Stimulated activated CD4-positive, alpha-beta T cell treated with anti-CD3 and anti-CD28 coated beads, Interleukin-1b, Interleukin-23, amount 100 ng/mL, for 48 hours (primary cell): ENCODE measurements around the gene MAGI2.

ENCODE experiments used
- DNase-seq: peaks from one replicate; pipeline ENCODE4 v3.0.0-alpha.2; 2020

MAGI2 gene

DNA sequence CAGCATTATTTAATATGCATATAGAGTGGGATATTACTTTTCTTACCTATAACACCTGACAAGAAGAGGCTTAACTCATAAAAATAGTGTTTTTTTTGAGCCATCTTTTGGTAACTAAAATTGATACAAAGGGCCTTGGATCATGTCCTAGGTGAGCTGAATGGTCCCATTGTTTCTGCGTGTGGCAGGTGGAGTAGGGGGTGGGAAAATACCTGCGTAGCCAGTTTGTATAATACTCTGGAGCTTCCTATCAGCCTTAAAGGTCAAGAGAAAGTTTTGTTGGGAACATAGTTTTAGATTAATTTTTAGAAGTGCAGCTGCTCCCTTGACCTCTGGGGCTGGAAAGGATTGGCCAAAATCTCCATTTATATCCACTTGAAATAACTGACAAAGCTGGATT, 1410.3 kb downstream of the MAGI2 start:
- DNase-seq, result no peak

DNA sequence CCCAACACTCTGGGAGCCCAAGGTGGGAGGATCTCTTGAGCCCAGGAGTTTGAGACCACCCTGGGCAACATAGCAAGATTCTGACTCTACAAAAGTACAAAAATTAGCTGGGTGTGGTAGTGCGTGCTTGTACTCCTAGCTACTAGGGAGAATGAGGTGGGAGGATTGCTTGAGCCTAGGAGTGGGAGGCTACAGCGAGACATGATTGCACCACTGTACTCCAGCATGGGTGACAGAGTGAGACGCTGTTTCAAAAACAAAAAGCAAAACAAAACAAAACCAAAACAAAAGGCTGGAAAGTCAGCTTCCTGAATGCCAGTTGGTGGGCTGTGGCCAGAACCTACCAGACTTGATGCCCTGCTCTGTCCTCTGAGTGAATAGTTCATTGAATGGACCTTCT, 1412.0 kb downstream of the MAGI2 start:
- no peak for DNase-seq

GRCh38 chr7:78039790-78040776, 1413.4 kb downstream of the MAGI2 start:
- DNase-seq, result peak; percentile 32

- DNase-seq, result no peak
Observed at GRCh38 chr7:78038465-78039080, 1414.9 kb downstream of the MAGI2 start.

DNA sequence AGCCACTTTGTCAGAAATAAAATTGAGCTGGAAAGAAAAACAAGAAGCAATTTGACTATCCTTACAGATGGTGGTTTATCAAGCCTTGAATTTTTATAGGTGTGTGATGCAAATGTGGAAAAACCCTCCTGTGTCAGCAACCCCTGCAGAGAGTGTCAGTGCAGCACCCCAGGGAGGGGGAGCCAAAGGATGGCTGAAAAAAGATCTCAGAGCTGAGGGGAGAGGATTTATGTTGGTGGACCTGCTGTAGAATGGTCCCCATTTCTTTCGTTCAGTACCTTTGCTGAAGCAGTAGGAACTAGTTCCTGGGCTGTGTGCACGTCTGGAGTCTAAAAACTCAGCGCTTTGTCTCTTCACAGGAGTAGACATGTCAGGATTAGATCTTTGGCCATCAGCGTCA, 1415.9 kb downstream of the MAGI2 start:
- no peak for DNase-seq

- DNase-seq, result no peak
Observed at GRCh38 chr7:78033410-78033809, 1420.1 kb downstream of the MAGI2 start.

- no peak for DNase-seq
Observed at GRCh38 chr7:78026492-78026891, 1427.0 kb downstream of the MAGI2 start.

DNA sequence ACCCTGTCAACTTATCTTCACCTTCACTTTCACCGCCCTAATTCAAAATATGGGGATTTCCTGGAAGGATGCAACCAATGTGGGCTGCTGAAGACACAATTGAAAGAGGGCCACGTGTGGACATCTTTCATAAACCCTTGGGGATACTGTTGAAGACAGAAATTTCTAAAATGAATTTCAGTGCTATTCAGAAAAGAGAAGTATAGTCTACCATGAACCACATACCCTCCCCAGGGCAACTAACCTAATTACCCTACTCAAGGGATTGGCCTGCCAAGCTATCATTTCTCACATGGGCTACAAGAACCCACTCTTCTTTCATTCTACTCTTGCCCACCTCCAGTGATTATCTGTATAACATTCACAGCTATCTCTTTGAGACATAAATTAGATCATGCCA, 1428.9 kb downstream of the MAGI2 start:
- no peak for DNase-seq

DNA sequence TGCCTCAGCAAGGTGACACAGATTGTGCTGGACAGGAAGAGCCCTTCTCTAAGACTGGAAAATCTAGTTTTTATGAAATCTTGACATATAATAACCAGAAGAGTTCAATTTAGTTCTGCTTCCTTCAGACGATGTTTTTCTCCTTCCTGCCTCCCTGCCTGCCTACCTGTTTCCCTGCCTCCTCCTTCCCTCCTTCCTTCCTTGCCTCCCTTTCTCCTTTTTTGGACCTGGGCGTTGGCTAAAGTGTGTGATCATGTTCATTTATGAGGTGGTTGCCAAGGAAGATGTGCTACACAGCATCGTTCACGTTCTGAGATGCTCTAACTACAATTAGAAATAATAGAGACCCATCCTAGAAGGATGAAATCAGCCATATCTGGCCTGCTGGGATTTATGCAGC, 1430.3 kb downstream of the MAGI2 start:
- no peak for DNase-seq

GRCh38 chr7:78022165-78022564, 1431.3 kb downstream of the MAGI2 start:
- DNase-seq, result no peak

GRCh38 chr7:78020874-78021249, 1432.6 kb downstream of the MAGI2 start:
- DNase-seq, result no peak

- peak; percentile 10 for DNase-seq
Observed at GRCh38 chr7:78020136-78020873, 1433.2 kb downstream of the MAGI2 start.

- peak; percentile 62 for DNase-seq
Observed at GRCh38 chr7:78019447-78020135, 1433.9 kb downstream of the MAGI2 start.

DNA sequence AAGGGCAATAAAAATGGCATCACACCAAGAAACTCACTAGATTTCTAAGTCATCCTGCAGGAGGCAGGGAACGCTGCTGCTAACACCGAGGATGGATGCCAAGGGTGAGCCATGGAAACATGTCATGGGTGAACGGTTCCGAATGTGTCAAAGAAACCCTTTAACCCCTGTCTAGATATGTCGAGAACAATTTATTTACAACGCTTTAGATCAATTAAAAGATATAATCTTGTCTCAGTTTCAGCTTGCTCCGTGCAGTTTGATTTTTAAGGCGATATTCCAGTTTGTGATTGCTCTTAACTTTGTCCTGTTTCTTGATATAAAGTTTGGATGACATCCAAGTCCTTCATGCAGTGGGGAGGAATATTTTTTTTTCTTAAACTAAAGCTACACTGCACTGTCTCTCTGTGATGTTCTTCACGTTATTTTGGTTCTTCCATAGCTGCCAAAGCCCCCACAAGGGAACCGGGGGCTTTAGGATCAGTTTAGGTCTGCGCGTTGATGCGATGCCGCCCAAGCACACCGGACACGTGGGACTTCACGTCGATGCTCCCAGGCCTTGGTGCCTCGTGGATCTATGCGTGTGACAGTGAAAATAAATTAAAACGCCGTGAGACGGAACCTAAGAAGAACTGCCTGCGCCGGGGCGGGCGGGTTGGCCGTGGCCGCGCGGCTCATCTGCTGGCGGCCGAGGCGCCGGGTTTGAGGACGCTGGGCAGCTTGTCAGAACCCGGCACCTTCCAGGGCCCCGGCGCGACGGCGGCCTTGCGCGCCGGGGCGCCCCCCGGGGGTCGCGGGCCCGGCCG, 1434.6 kb downstream of the MAGI2 start:
- DNase-seq, result no peak

DNA sequence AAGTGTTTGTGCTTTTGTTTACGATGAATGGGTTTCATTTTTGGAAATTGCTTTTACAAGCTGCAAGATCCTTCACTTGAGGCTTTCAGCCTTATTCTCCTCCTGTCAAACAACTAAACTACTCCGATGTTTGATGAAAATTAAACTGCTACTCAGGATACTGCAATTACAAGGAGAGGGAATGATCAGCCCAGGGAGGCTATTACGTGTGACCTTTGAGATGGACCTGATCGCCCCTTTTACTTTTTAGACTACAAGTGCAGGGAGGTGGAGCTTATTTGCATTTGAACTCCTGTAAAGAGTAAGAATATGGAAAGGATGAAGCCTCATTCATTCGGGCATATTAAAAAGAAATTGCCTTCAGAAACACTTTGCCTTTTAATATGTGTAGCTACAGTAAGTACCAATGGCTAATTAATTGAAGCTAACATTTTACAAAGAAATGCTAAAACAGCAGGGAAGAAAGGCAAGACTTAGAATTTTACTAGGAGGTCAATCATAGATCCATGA, 1435.8 kb downstream of the MAGI2 start:
- DNase-seq, result no peak

DNA sequence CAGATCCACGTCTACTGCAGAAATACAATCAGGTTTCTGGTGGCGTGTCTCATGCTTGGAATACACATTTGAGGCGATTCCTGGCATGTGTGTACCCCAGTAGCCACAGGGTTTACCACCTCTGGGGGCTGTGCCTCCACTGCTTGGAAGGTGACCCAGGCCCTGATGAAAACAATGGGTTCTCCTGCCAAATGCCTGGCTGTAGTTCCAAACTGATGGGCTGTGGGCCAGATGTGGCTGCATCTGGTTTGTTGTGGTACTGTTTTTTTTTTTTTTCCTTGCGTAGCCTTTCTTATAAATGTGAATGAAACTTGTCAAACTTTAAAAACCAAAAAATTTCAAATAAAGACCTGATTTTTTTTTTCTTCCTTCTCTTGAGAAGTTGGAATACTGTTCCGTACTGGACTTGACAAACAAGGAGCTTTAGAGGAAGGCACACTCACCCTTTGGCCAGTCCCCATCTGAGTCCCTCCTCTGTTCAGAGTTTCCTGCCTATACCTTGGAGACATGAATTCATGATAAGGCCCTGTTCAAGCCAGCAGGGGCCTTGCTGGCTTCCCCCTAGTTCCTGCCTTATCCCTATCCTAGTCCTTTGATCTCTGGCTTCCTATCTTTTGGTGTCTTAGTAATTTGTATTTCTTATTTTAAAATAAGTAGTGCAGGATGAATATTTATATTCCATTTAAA, 1437.8 kb downstream of the MAGI2 start:
- DNase-seq, result no peak

- DNase-seq, result no peak
Observed at GRCh38 chr7:78014401-78014800, 1439.1 kb downstream of the MAGI2 start.

- DNase-seq, result no peak
Observed at GRCh38 chr7:78013386-78013785, 1440.1 kb downstream of the MAGI2 start.

DNA sequence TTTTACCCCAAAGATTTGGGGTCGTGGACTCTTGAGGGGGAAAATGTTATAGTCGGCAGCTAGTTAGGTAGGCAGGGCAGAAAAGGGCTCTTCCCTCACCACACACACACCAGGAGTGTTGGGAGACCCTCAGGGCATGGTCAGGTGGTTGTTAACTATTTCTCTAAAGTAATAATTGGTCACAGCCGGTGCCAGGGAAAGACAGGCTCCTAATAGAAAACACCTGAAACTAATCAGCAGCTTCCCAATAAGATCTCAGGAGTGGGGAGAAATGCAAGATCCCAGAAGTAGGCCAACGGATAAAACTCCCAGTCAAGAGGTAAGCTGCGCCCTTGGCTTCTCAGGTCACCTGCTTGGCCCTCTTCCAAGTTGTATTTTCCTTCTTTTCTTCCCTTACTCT, 1441.8 kb downstream of the MAGI2 start:
- DNase-seq, result no peak

GRCh38 chr7:78007231-78007630, 1446.2 kb downstream of the MAGI2 start:
- DNase-seq, result no peak

GRCh38 chr7:78006063-78006755, 1447.3 kb downstream of the MAGI2 start:
- no peak for DNase-seq
